Stimulated activated memory B cell treated with anti-CD40 and anti-IgM and Interleukin-4, amounts not matched to agents 10 μg/mL and 1 μg/mL and 100 μg/mL, for 72 hours (primary cell): ENCODE measurements around the gene CLCNKA.
A peak's percentile ranks its signal among the peaks of the same experiment; 100 is the strongest.

Source experiments
- ATAC-seq: fragments of 150-1000 bp; cut with Tn5 transposase; 2 replicates; pipeline ENCODE4 v1.10.0; 2021
- H3K27ac Mint-ChIP-seq: one replicate; pipeline ENCODE4 v1.8.0; 2022; ENCODE audit warnings: mild to moderate bottlenecking, mixed read lengths
- H3K27me3 Mint-ChIP-seq: one replicate; pipeline ENCODE4 v1.8.0; 2022; ENCODE audit warnings: mixed read lengths
- H3K36me3 Mint-ChIP-seq: one replicate; pipeline ENCODE4 v1.8.0; 2022; ENCODE audit warnings: mixed read lengths
- H3K4me1 Mint-ChIP-seq: one replicate; pipeline ENCODE4 v1.8.0; 2022; ENCODE audit warnings: mixed read lengths
- H3K4me3 Mint-ChIP-seq: one replicate; pipeline ENCODE4 v1.8.0; 2022; ENCODE audit warnings: mild to moderate bottlenecking, moderate library complexity, mixed read lengths
- H3K9me3 Mint-ChIP-seq: one replicate; pipeline ENCODE4 v1.8.0; 2022; ENCODE audit warnings: mixed read lengths

CLCNKA gene

GRCh38 chr1:16068356-16069270, 46.8 kb downstream of the CLCNKA start:
- H3K36me3 Mint-ChIP-seq, result no peaks in the 10 kb centered on the region
- no peak overlapping the region for H3K4me3 Mint-ChIP-seq
- H3K9me3 Mint-ChIP-seq, result no peaks in the 10 kb centered on the region
- H3K27ac Mint-ChIP-seq, result no peak overlapping the region
- no peak for ATAC-seq
- H3K27me3 Mint-ChIP-seq, result peaks cover 46% of the 10 kb centered on the region
- H3K4me1 Mint-ChIP-seq, result peaks cover 32% of the 10 kb centered on the region

DNA sequence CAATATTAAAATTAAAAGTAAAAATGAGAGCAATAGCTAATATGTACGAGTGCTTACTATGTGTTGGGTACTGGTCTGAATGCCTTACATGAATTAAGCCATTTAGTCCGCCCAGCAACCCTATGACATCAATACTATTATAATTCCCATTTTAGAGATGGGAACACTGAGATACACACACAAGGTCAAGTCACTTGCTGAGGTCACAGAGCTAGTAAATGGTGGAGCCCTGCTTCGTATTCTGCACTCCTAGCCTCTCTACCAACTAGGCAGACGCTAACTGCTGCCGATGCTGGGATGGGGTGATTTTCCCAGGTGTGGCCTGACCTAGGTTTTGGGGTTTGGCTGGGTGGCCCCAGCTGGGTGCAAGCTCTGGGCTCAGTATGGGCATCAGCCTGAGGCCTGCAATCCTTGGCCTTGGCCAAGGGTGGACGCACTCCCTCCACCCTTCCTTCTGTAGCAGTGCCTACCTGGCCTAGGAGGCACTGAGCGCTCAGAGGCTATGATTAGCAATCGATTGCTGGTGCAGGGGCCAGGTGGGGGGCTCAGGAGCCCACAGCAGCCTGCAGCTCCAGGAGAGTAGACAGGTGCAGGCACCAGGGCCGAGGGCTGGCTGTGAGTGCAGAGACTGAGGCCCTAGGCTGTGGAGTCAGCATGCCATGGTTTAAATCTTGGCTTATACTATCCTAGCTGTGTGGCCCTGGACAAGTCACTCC, 49.0 kb downstream of the CLCNKA start:
- Mint-ChIP-seq H3K27ac (no peak overlapping the region), H3K27me3 (peaks cover 34% of the 10 kb centered on the region), H3K4me1 (peaks cover 34% of the 10 kb centered on the region), H3K9me3 (no peaks in the 10 kb centered on the region), H3K4me3 (no peak overlapping the region), H3K36me3 (no peaks in the 10 kb centered on the region)
- ATAC-seq, result no peak

DNA sequence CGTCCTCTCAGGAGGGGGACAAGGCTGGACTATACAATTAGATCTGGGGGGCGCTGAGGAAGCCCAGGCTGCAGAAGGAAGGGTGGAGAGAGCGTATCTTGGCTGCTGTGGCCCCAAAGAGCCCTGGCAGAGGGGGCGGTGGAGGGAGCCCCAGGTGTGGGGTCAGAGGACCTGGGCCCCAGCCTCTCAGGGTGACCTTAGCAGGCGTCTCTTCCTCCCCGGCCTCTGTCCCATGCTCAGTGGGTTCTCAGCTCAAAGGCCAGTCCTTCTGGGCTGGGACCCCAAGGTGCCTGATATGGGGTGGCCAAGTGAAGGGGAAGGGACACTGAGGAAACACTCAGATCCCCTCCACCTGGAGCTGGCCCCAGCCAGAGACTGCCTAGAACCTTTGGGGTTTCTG, 49.8 kb downstream of the CLCNKA start:
- no peaks in the 10 kb centered on the region for H3K36me3 Mint-ChIP-seq
- peaks cover 31% of the 10 kb centered on the region for H3K27me3 Mint-ChIP-seq
- no peak overlapping the region for H3K27ac Mint-ChIP-seq
- no peak overlapping the region for H3K4me3 Mint-ChIP-seq
- no peaks in the 10 kb centered on the region for H3K9me3 Mint-ChIP-seq
- H3K4me1 Mint-ChIP-seq, result peaks cover 34% of the 10 kb centered on the region
- ATAC-seq, result no peak

- Mint-ChIP-seq H3K27me3 (peaks cover 31% of the 10 kb centered on the region), H3K36me3 (no peaks in the 10 kb centered on the region), H3K4me3 (peak overlapping the region; percentile 68), H3K9me3 (no peaks in the 10 kb centered on the region), H3K27ac (peak overlapping the region; percentile 20), H3K4me1 (peaks cover 34% of the 10 kb centered on the region)
- no peak for ATAC-seq
Observed at GRCh38 chr1:16072095-16072494, 50.3 kb downstream of the CLCNKA start.

DNA sequence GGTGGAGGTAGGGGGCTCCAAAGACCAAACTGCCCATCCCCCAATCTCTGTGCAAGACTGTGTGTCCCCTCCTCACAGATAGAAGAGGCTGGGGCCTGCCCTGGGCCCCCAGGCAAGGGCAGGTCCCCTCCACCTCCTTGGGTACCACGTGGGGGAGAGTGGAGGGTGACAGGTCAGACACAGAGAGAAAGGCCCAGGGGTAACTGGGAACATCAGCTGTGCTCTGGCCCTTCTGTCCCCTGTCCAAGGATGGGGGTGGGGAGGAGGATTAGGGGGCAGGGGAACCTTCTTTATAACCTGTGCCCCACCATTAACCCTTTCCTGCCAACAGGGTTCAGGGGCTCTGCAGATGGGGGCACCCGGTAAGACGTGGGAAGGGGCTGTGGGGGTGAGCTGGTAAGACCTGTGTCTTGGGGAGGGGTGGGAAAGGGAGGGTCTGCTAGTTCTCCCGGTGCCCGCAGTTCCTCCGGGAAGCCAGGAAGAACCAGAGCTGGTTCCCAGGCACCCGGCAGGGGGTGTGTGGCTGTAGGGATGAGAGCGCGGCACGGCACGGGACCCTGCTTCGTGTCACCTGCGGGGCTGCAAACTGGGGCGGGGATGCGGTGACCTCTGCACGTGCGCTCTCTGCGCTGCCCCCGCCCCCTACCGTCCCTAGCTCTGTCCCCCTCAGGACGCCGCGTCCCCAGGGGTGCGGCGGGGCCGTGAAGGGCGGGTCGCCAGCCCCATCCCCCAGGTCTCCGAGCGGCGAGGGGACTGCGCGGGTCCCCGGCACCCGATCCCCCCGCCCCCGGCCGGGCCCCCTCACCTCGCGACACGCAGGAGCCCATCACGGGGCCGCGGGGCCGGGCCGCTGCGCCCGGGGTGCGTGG, 51.0 kb downstream of the CLCNKA start:
- H3K27ac Mint-ChIP-seq, result peak overlapping the region; percentile 20
- H3K9me3 Mint-ChIP-seq, result no peaks in the 10 kb centered on the region
- H3K4me1 Mint-ChIP-seq, result peaks cover 33% of the 10 kb centered on the region
- no peaks in the 10 kb centered on the region for H3K36me3 Mint-ChIP-seq
- peaks cover 24% of the 10 kb centered on the region for H3K27me3 Mint-ChIP-seq
- peak; percentile 52 for ATAC-seq
- peak overlapping the region; percentile 68 for H3K4me3 Mint-ChIP-seq

GRCh38 chr1:16073490-16074119, 51.8 kb downstream of the CLCNKA start, which contains the start of gene FAM131C:
Gene FAM131C, minus strand, starts transcription at chr1:16073651. Its CDS starts 209 bp downstream, at chr1:16073442.
- H3K27me3 Mint-ChIP-seq, result peaks cover 21% of the 10 kb centered on the region
- H3K27ac Mint-ChIP-seq, result peak within 1 kb of the TSS; percentile 78
- ATAC-seq, result peak; percentile 88
- no peaks in the 10 kb centered on the region for H3K9me3 Mint-ChIP-seq
- no peaks in the 10 kb centered on the region for H3K36me3 Mint-ChIP-seq
- peak within 1 kb of the TSS; percentile 68 for H3K4me3 Mint-ChIP-seq
- H3K4me1 Mint-ChIP-seq, result peaks cover 37% of the 10 kb centered on the region

DNA sequence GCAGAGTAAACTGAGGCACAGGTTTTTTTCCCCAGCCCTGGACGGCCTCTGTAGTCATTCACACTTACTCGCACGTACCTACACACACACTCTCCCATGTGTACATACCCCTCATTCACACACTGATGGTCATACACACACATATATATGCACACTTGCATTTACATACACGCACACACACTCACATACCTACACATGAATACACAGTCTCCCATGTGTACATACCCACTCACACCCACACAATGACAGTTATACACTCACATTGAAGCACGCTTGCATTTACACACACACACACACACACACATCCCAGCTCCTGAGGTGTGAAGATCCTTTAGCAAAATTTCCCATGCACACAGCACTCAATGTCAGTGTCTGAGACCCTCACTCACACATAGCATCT, 52.4 kb downstream of the CLCNKA start:
- Mint-ChIP-seq H3K27ac (peak overlapping the region; percentile 78), H3K4me3 (peak overlapping the region; percentile 51), H3K4me1 (peaks cover 42% of the 10 kb centered on the region), H3K27me3 (peaks cover 21% of the 10 kb centered on the region), H3K9me3 (no peaks in the 10 kb centered on the region), H3K36me3 (no peaks in the 10 kb centered on the region)
- no peak for ATAC-seq

- Mint-ChIP-seq H3K27me3 (peaks cover 21% of the 10 kb centered on the region), H3K4me3 (no peak overlapping the region), H3K27ac (peak overlapping the region; percentile 28), H3K36me3 (no peaks in the 10 kb centered on the region), H3K9me3 (no peaks in the 10 kb centered on the region), H3K4me1 (peaks cover 38% of the 10 kb centered on the region)
- no peak for ATAC-seq
Observed at GRCh38 chr1:16075337-16076030, 53.6 kb downstream of the CLCNKA start.

DNA sequence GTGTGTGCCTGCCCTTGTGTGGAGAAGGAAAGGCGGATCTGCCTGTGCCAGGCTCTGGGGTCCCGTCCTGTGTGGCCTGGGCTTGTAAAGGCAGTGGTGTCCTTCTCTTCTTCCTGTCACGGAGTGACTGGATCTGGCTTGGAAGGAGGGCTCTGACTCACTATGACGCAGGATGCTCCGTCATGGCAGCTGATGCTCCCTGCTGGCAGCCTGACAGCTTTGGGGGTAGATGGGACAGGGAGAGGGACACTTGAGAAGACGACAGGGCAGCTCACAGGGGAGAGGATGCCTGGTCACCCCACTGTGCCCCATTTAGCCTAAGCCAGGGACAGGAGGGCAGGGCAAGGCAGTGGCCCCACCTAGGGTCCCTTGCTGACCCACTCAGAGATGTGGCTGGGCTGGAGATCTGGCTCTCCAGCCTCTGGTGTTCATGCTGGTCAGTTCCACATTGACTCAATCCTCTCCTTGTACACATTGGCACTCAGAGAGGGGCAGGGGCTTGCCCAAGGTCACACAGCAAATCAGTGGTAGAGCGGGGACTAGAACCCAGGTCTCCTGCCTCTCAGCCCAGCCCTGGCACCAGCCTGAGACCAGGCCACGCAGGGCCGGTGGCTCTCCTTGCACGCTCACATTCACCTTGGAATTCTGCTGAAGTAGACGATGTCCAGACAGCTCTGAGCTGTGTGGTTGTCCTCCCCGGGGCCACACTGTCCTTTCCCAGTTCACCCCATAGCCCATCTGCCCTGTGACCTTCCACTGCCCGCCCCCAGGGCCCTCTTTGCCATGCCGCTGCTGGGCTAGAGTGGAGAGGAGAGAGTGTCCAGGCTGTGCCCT, 54.4 kb downstream of the CLCNKA start:
- H3K4me1 Mint-ChIP-seq, result peaks cover 31% of the 10 kb centered on the region
- H3K9me3 Mint-ChIP-seq, result no peaks in the 10 kb centered on the region
- H3K27ac Mint-ChIP-seq, result peak overlapping the region; percentile 28
- no peak overlapping the region for H3K4me3 Mint-ChIP-seq
- ATAC-seq, result no peak
- no peaks in the 10 kb centered on the region for H3K36me3 Mint-ChIP-seq
- H3K27me3 Mint-ChIP-seq, result peaks cover 21% of the 10 kb centered on the region

DNA sequence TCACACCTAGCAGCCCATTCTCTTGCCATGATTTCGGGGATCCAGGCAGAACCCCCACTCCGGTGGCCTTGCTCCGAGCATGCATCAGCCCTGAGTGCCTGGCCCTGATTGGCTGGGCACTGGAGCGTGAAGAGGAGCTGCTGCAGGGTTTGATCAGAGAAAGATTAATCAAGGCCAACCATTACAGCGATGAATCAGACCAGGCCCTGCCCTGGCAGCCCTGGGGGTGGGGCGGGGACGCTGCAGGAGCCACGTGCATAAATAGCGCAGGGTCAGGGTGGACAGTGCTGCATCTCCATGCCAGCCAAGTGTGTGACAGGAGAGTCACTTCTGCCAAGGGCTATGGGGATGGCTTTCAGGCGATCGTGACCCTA, 55.0 kb downstream of the CLCNKA start:
- ATAC-seq, result no peak
- Mint-ChIP-seq H3K4me3 (no peak overlapping the region), H3K9me3 (no peaks in the 10 kb centered on the region), H3K27ac (peak overlapping the region; percentile 79), H3K36me3 (no peaks in the 10 kb centered on the region), H3K4me1 (peaks cover 30% of the 10 kb centered on the region), H3K27me3 (peaks cover 20% of the 10 kb centered on the region)

GRCh38 chr1:16077406-16078245, 55.8 kb downstream of the CLCNKA start:
- Mint-ChIP-seq H3K36me3 (no peaks in the 10 kb centered on the region), H3K27me3 (peaks cover 12% of the 10 kb centered on the region), H3K9me3 (no peaks in the 10 kb centered on the region), H3K27ac (peak overlapping the region; percentile 79), H3K4me1 (peaks cover 30% of the 10 kb centered on the region), H3K4me3 (no peak overlapping the region)
- no peak for ATAC-seq

- peak overlapping the region; percentile 79 for H3K27ac Mint-ChIP-seq
Observed at GRCh38 chr1:16078925-16079656, 57.3 kb downstream of the CLCNKA start.

More at GRCh38 chr1:16078925-16079656, 57.3 kb downstream of the CLCNKA start:
- peaks cover 8% of the 10 kb centered on the region for H3K27me3 Mint-ChIP-seq
- peaks cover 25% of the 10 kb centered on the region for H3K4me1 Mint-ChIP-seq
- H3K4me3 Mint-ChIP-seq, result peak overlapping the region; percentile 76
- H3K9me3 Mint-ChIP-seq, result no peaks in the 10 kb centered on the region
- H3K36me3 Mint-ChIP-seq, result no peaks in the 10 kb centered on the region
- ATAC-seq, result peak; percentile 93
